H9 (cell line): ENCODE results near the gene PYGL. TPM values are rescaled to one million over a fixed set of nuclear protein-coding genes. Genes with fewer than 3 reads are reported as not detected.

ENCODE experiments used
- DNase-seq: peaks from one replicate; pipeline ENCODE4 v3.0.0-alpha.2; 2017
- H2AFZ ChIP-seq: one replicate; pipeline ENCODE4 v1.6.1; 2013; ENCODE audit warnings: mild to moderate bottlenecking, low read length, control low read depth, moderate library complexity
- H2AK5ac ChIP-seq: 2 replicates; pipeline ENCODE4 v1.6.1; 2013; ENCODE audit warnings: low read length, control low read depth, mixed read lengths; ENCODE audit not compliant: insufficient read length
- H2BK120ac ChIP-seq: one replicate; pipeline ENCODE4 v1.6.1; 2013; ENCODE audit warnings: low read depth, mild to moderate bottlenecking, low read length, control low read depth, inconsistent platforms; ENCODE audit not compliant: poor library complexity, severe bottlenecking
- H2BK12ac ChIP-seq: 2 replicates; pipeline ENCODE4 v1.6.1; 2013; ENCODE audit warnings: low read length, control low read depth, mixed read lengths, low read depth; ENCODE audit not compliant: insufficient read length
- H2BK15ac ChIP-seq: 2 replicates; pipeline ENCODE4 v1.6.1; 2013; ENCODE audit warnings: low read depth, low read length, control low read depth
- H2BK20ac ChIP-seq: one replicate; pipeline ENCODE4 v1.6.1; 2013; ENCODE audit warnings: low read depth, mild to moderate bottlenecking, low read length, control low read depth, inconsistent platforms; ENCODE audit not compliant: poor library complexity, severe bottlenecking
- H2BK5ac ChIP-seq: 2 replicates; pipeline ENCODE4 v1.6.1; 2013; ENCODE audit warnings: low read length, control low read depth, mixed read lengths; ENCODE audit not compliant: insufficient read length
- H3K14ac ChIP-seq: 2 replicates; pipeline ENCODE4 v1.6.1; 2013; ENCODE audit warnings: low read length, control low read depth; ENCODE audit not compliant: insufficient read depth
- H3K18ac ChIP-seq: 2 replicates; pipeline ENCODE4 v1.6.1; 2013; ENCODE audit warnings: low read depth, mild to moderate bottlenecking, mixed read lengths, low read length, control low read depth; ENCODE audit not compliant: insufficient read length
- H3K23ac ChIP-seq: 2 replicates; pipeline ENCODE4 v1.6.1; 2013; ENCODE audit warnings: low read length, control low read depth, mixed read lengths, low read depth; ENCODE audit not compliant: insufficient read length
- H3K23me2 ChIP-seq: 2 replicates; pipeline ENCODE4 v1.6.1; 2013; ENCODE audit warnings: low read depth, mild to moderate bottlenecking, mixed read lengths, low read length, control low read depth; ENCODE audit not compliant: insufficient read length, poor library complexity, severe bottlenecking
- H3K27ac ChIP-seq: 2 replicates; pipeline ENCODE4 v1.5.1; 2013; ENCODE audit warnings: low read length, control low read depth, mixed read lengths, low read depth; ENCODE audit not compliant: insufficient read length
- H3K27me3 ChIP-seq: 2 replicates; pipeline ENCODE4 v1.6.1; 2013; ENCODE audit warnings: low read length, control low read depth, inconsistent platforms; ENCODE audit not compliant: insufficient read depth
- H3K4ac ChIP-seq: 2 replicates; pipeline ENCODE4 v1.6.1; 2013; ENCODE audit warnings: low read depth, mild to moderate bottlenecking, control low read depth, inconsistent platforms, low read length, moderate library complexity
- H3K4me1 ChIP-seq: 2 replicates; pipeline ENCODE4 v1.6.1; 2013; ENCODE audit warnings: low read length, control low read depth, inconsistent platforms; ENCODE audit not compliant: insufficient read depth
- H3K4me2 ChIP-seq: 2 replicates; pipeline ENCODE4 v1.6.1; 2013; ENCODE audit warnings: low read length, control low read depth, mixed read lengths; ENCODE audit not compliant: insufficient read length, insufficient read depth
- H3K56ac ChIP-seq: 2 replicates; pipeline ENCODE4 v1.6.1; 2013; ENCODE audit warnings: low read depth, mild to moderate bottlenecking, mixed read lengths, low read length, control low read depth; ENCODE audit not compliant: insufficient read length
- H3K79me1 ChIP-seq: 2 replicates; pipeline ENCODE4 v1.6.1; 2013; ENCODE audit warnings: low read depth, mild to moderate bottlenecking, moderate library complexity, low read length, control low read depth, inconsistent platforms; ENCODE audit not compliant: insufficient read depth, poor library complexity, severe bottlenecking
- H3K79me2 ChIP-seq: 2 replicates; pipeline ENCODE4 v1.6.1; 2013; ENCODE audit warnings: low read length, control low read depth, inconsistent platforms; ENCODE audit not compliant: insufficient read depth
- H3K9ac ChIP-seq: 2 replicates; pipeline ENCODE4 v1.6.1; 2013; ENCODE audit warnings: low read length, control low read depth, mixed read lengths; ENCODE audit not compliant: insufficient read length; ENCODE audit errors: extremely low read depth
- H3K9me3 ChIP-seq: one replicate; pipeline ENCODE4 v1.6.1; 2013; ENCODE audit warnings: low read depth, low read length, inconsistent platforms; ENCODE audit not compliant: control insufficient read depth
- H3T11ph ChIP-seq: one replicate; pipeline ENCODE4 v1.6.1; 2013; ENCODE audit warnings: mild to moderate bottlenecking, low read length, control low read depth, inconsistent platforms
- H4K20me1 ChIP-seq: one replicate; pipeline ENCODE4 v1.6.1; 2013; ENCODE audit not compliant: control insufficient read depth, insufficient read length, insufficient read depth
- H4K5ac ChIP-seq: 2 replicates; pipeline ENCODE4 v1.6.1; 2013; ENCODE audit warnings: low read depth, mild to moderate bottlenecking, mixed read lengths, low read length, control low read depth; ENCODE audit not compliant: insufficient read length
- H4K8ac ChIP-seq: replicated peaks from 2 replicates; pipeline ENCODE4 v1.6.1; 2013; ENCODE audit warnings: low read length, control low read depth, mixed read lengths, low read depth; ENCODE audit not compliant: insufficient read length
- H4K91ac ChIP-seq: 2 replicates; pipeline ENCODE4 v1.6.1; 2013; ENCODE audit warnings: low read depth, mild to moderate bottlenecking, moderate library complexity, mixed read lengths, low read length, control low read depth; ENCODE audit not compliant: insufficient read length
- H3K27ac Mint-ChIP-seq, 3 experiments: 2 replicates in 2 of 3; 3 replicates in 1 of 3; pipeline ENCODE4 v1.8.0; 2020 to 2021; ENCODE audit warnings: mixed read lengths in 3 of 3, mild to moderate bottlenecking in 1 of 3, moderate library complexity in 1 of 3
- H3K27me3 Mint-ChIP-seq: 2 replicates; pipeline ENCODE4 v1.8.0; 2021; ENCODE audit warnings: low read depth, mild to moderate bottlenecking, moderate library complexity, mixed read lengths
- H3K36me3 Mint-ChIP-seq, 3 experiments: 2 replicates in 2 of 3; 3 replicates in 1 of 3; pipeline ENCODE4 v1.8.0; 2020 to 2021; ENCODE audit warnings: low read depth in 3 of 3, mixed read lengths in 3 of 3; ENCODE audit not compliant: insufficient read depth in 1 of 3
- H3K4me1 Mint-ChIP-seq, 2 experiments: 2 replicates each; pipeline ENCODE4 v1.8.0; 2020; ENCODE audit warnings: mixed read lengths in 2 of 2
- H3K4me3 Mint-ChIP-seq, 2 experiments: 2 replicates in 1 of 2; 3 replicates in 1 of 2; pipeline ENCODE4 v1.8.0; 2020 to 2021; ENCODE audit warnings: mild to moderate bottlenecking in 2 of 2, mixed read lengths in 2 of 2, moderate library complexity in 1 of 2
- H3K9me3 Mint-ChIP-seq, 2 experiments: 2 replicates in 1 of 2; 3 replicates in 1 of 2; pipeline ENCODE4 v1.8.0; 2020; ENCODE audit warnings: mild to moderate bottlenecking in 2 of 2, mixed read lengths in 2 of 2, moderate library complexity in 1 of 2
- CTCF ChIP-seq: fragments of 200-600 bp; sonication (generic); conservative IDR thresholded peaks from 3 replicates; pipeline ENCODE4 v1.8.0; 2021; ENCODE audit warnings: antibody characterized with exemption, mild to moderate bottlenecking
- WGBS: extraction: QIAGEN DNeasy Blood & Tissue Kit; methylation state at CpG from one replicate; pipeline ENCODE4 v1.1.7; 2013; ENCODE audit warnings: missing lambda C conversion rate, low lambda C conversion rate, mixed read lengths; ENCODE audit not compliant: insufficient read length; ENCODE audit errors: extremely low coverage; 5-methylcytosine and 5-hydroxymethylcytosine counted together
- total RNA-seq: library from RNA; stranded (reverse); gene quantifications from 2 replicates; pipeline ENCODE4 v1.2.1, GENCODE V29; 2021

PYGL gene
- total RNA-seq, 1 experiment from 2014 or later, result 53.8 TPM

GRCh38 chr14:50862036-50862570, 82.2 kb downstream of the PYGL start:
- WGBS, result no CpG with 5 or more reads among the region's 4 CpGs
- no peak overlapping the region for H3K56ac ChIP-seq
- no peak for DNase-seq
- no peak for TF ChIP-seq CTCF
- no peak overlapping the region for H3K23ac ChIP-seq
- Mint-ChIP-seq H3K9me3 (no peaks in the 10 kb centered on the region; a peak in 1 of 5 replicates), H3K4me3 (no peak overlapping the region), H3K27me3 (no peaks in the 10 kb centered on the region; the same call in 1 of the 2 replicates), H3K27ac (no peak overlapping the region), H3K4me1 (peaks cover 27 to 28% of the 10 kb centered on the region in 2 experiments), H3K36me3 (no peaks in the 10 kb centered on the region)
- no peaks in the 10 kb centered on the region for H4K20me1 ChIP-seq
- no peaks in the 10 kb centered on the region for H3K79me2 ChIP-seq
- H4K5ac ChIP-seq, result no peak overlapping the region
- no peaks in the 10 kb centered on the region for H3K27me3 ChIP-seq
- no peak overlapping the region for H3K18ac ChIP-seq
- H3K9ac ChIP-seq, result no peak overlapping the region
- no peaks in the 10 kb centered on the region for H3K9me3 ChIP-seq
- no peak overlapping the region for H2BK5ac ChIP-seq
- no peak overlapping the region for H2BK15ac ChIP-seq
- H4K8ac ChIP-seq, result no peak overlapping the region
- no peak overlapping the region for H2BK12ac ChIP-seq
- no peak overlapping the region for H3K4me2 ChIP-seq
- H4K91ac ChIP-seq, result no peak overlapping the region
- no peak overlapping the region for H3K4ac ChIP-seq
- H3T11ph ChIP-seq, result no peak overlapping the region
- H3K4me1 ChIP-seq, result peaks cover 4% of the 10 kb centered on the region
- no peak overlapping the region for H2BK20ac ChIP-seq
- H3K27ac ChIP-seq, result no peak overlapping the region
- no peaks in the 10 kb centered on the region for H3K79me1 ChIP-seq
- H3K14ac ChIP-seq, result no peak overlapping the region
- no peak overlapping the region for H2BK120ac ChIP-seq
- H3K23me2 ChIP-seq, result no peaks in the 10 kb centered on the region
- no peak overlapping the region for H2AFZ ChIP-seq
- no peak overlapping the region for H2AK5ac ChIP-seq
